GM23338 (cell line): ENCODE results near the gene DSG2. TPM values are rescaled to one million over a fixed set of nuclear protein-coding genes. Genes with fewer than 3 reads are reported as not detected.

Experiments used
- ATAC-seq: fragments of 200-7000 bp; cut with Tn5 transposase; 3 replicates; pipeline ENCODE4 v1.9.1; 2020
- DNase-seq: peaks from one replicate; pipeline ENCODE4 v3.0.0-alpha.2; 2015; ENCODE audit warnings: low spot score
- H2AFZ ChIP-seq: fragments of 200-600 bp; sonication (generic); 2 replicates; pipeline ENCODE4 v1.8.0; 2016; ENCODE audit warnings: antibody characterized with exemption, mild to moderate bottlenecking, moderate library complexity
- H3F3A ChIP-seq: fragments of 200-600 bp; sonication (generic); replicated peaks from 2 replicates; pipeline ENCODE4 v1.8.0; 2017; ENCODE audit warnings: antibody characterized with exemption, mixed run types, low read depth
- H3K27ac ChIP-seq: fragments of 200-600 bp; sonication (generic); 2 replicates; pipeline ENCODE4 v1.6.1; 2016; ENCODE audit warnings: low read depth
- H3K27me3 ChIP-seq: fragments of 200-600 bp; sonication (generic); 2 replicates; pipeline ENCODE4 v1.8.0; 2016; ENCODE audit warnings: mild to moderate bottlenecking, mixed run types, moderate library complexity; ENCODE audit not compliant: insufficient read depth
- H3K36me3 ChIP-seq: fragments of 200-600 bp; sonication (generic); 2 replicates; pipeline ENCODE4 v1.8.0; 2016; ENCODE audit warnings: mild to moderate bottlenecking; ENCODE audit not compliant: insufficient read depth
- H3K4me1 ChIP-seq: fragments of 200-600 bp; sonication (generic); 2 replicates; pipeline ENCODE4 v1.8.0; 2016; ENCODE audit warnings: mild to moderate bottlenecking, moderate library complexity; ENCODE audit not compliant: insufficient read depth
- H3K4me2 ChIP-seq: fragments of 200-600 bp; sonication (generic); 2 replicates; pipeline ENCODE4 v1.7.1; 2017; ENCODE audit warnings: mixed run types
- H3K4me3 ChIP-seq: fragments of 200-600 bp; sonication (generic); 2 replicates; pipeline ENCODE4 v1.6.1; 2016; ENCODE audit warnings: mixed run types
- H3K79me2 ChIP-seq: fragments of 200-600 bp; sonication (generic); replicated peaks from 2 replicates; pipeline ENCODE4 v1.8.0; 2017; ENCODE audit warnings: mild to moderate bottlenecking; ENCODE audit not compliant: insufficient read depth
- H3K9me2 ChIP-seq: fragments of 200-600 bp; sonication (generic); 2 replicates; pipeline ENCODE4 v1.8.0; 2017; ENCODE audit not compliant: insufficient read depth
- H4K20me1 ChIP-seq: fragments of 200-600 bp; sonication (generic); replicated peaks from 2 replicates; pipeline ENCODE4 v1.8.0; 2017; ENCODE audit warnings: mild to moderate bottlenecking; ENCODE audit not compliant: insufficient read depth
- H3K27ac Mint-ChIP-seq: 2 replicates; pipeline ENCODE4 v1.8.0; 2020; ENCODE audit warnings: inconsistent platforms, mild to moderate bottlenecking, moderate library complexity, mixed read lengths
- H3K27me3 Mint-ChIP-seq: 3 replicates; pipeline ENCODE4 v1.8.0; 2022; ENCODE audit warnings: low read depth, mild to moderate bottlenecking, moderate library complexity, mixed read lengths, inconsistent platforms; ENCODE audit not compliant: insufficient read depth, poor library complexity
- H3K36me3 Mint-ChIP-seq: 3 replicates; pipeline ENCODE4 v1.8.0; 2021; ENCODE audit warnings: low read depth, mild to moderate bottlenecking, inconsistent platforms, moderate library complexity, mixed read lengths
- H3K4me1 Mint-ChIP-seq: 3 replicates; pipeline ENCODE4 v1.8.0; 2020; ENCODE audit warnings: mild to moderate bottlenecking, inconsistent platforms, mixed read lengths
- H3K4me3 Mint-ChIP-seq: 3 replicates; pipeline ENCODE4 v1.8.0; 2021; ENCODE audit warnings: moderate library complexity, mild to moderate bottlenecking, inconsistent platforms, mixed read lengths
- H3K9me3 Mint-ChIP-seq: 3 replicates; pipeline ENCODE4 v1.8.0; 2020; ENCODE audit warnings: moderate library complexity, mild to moderate bottlenecking, inconsistent platforms, mixed read lengths
- CREB1 ChIP-seq: fragments of 250-450 bp; sonication (Bioruptor Pico); IDR thresholded peaks from 2 replicates; pipeline ENCODE4 v1.5.0; 2020; ENCODE audit warnings: low read depth, mild to moderate bottlenecking, moderate library complexity
- EZH2 ChIP-seq: fragments of 200-600 bp; sonication (generic); IDR thresholded peaks from one replicate; pipeline ENCODE4 v1.8.0; 2017; ENCODE audit warnings: antibody characterized with exemption, mild to moderate bottlenecking, low read depth; ENCODE audit not compliant: unreplicated experiment
- EZH2phosphoT487 ChIP-seq: fragments of 200-600 bp; sonication (generic); IDR thresholded peaks from one replicate; pipeline ENCODE4 v1.8.1; 2018; ENCODE audit warnings: antibody characterized with exemption; ENCODE audit not compliant: unreplicated experiment
- JUNB ChIP-seq: IDR thresholded peaks from one replicate; pipeline ENCODE4 v1.6.1; 2016; ENCODE audit warnings: antibody characterized with exemption; ENCODE audit not compliant: unreplicated experiment
- NANOG ChIP-seq: IDR thresholded peaks from 2 replicates; pipeline ENCODE4 v1.6.1; 2016; ENCODE audit warnings: antibody characterized with exemption, borderline replicate concordance
- POLR2AphosphoS5 ChIP-seq: IDR thresholded peaks from 2 replicates; pipeline ENCODE4 v1.6.1; 2016; ENCODE audit warnings: antibody characterized with exemption, low read depth
- REST ChIP-seq: IDR thresholded peaks from one replicate; pipeline ENCODE4 v1.6.1; 2018; ENCODE audit warnings: antibody characterized with exemption; ENCODE audit not compliant: unreplicated experiment
- STAT1 ChIP-seq: IDR thresholded peaks from one replicate; pipeline ENCODE4 v1.6.1; 2016; ENCODE audit warnings: antibody characterized with exemption; ENCODE audit not compliant: unreplicated experiment
- ZNF114 ChIP-seq: fragments of 250-450 bp; sonication (Bioruptor Pico); IDR thresholded peaks from 2 replicates; pipeline ENCODE4 v1.5.0; 2020; ENCODE audit warnings: mild to moderate bottlenecking, moderate library complexity
- ZNF331 ChIP-seq: fragments of 250-450 bp; sonication (Bioruptor Pico); IDR thresholded peaks from 2 replicates; pipeline ENCODE4 v1.5.0; 2020; ENCODE audit warnings: low read depth, mild to moderate bottlenecking, moderate library complexity
- ZNF462 ChIP-seq: fragments of 250-450 bp; sonication (Bioruptor Pico); IDR thresholded peaks from 2 replicates; pipeline ENCODE4 v1.5.0; 2020; ENCODE audit warnings: mild to moderate bottlenecking, moderate library complexity
- polyA plus RNA-seq: library from polyadenylated mRNA; unstranded; fragments of >200 nt; fragmentation: Nextera tagmentation; extraction: Ambion mirVana; gene quantifications from 2 replicates; pipeline ENCODE4 v1.2.1, GENCODE V29; 2016
- total RNA-seq: library from RNA; depleted of rRNA; stranded (reverse); fragments of >200 nt; shearing (Covaris generic); gene quantifications from 2 replicates; pipeline ENCODE4 v1.2.3, GENCODE V29; 2014
- TF ChIP-seq, protein P1 (sequence below), 2 experiments: fragments of 200-600 bp in 1 of 2; sonication (generic) in 1 of 2; conservative IDR thresholded peaks; 2 replicates each; pipeline versions ENCODE4 v1.5.1 to v1.6.1; 2016 to 2017; ENCODE audit warnings: antibody characterized with exemption in 2 of 2, low read depth in 2 of 2, mild to moderate bottlenecking in 2 of 2, moderate library complexity in 1 of 2

DSG2 gene
- total and polyA plus RNA-seq, 2 experiments from 2014 or later = 44.7 to 144 TPM

DNA sequence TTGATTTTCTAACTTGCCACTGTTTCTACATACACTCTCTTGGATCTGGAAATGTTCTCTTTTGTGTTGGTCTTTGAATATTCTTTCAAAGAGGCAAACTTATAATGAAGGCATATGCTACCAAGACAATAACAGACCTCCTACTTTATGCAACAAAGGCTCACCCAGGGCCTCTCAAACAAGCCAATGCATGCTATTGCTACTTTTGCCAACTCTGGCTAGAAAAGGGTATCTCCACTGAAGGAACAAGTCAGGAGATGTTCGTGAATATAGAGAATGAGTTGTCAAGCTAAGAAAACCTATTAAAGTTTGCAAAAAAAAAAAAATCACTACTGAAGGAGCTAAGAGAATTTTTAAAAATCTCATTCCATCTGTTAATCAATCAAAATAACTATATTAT, 15.9 kb upstream of the DSG2 start:
- Histone ChIP-seq H3F3A (no peaks in the 10 kb centered on the region), H3K4me1 (no peaks in the 10 kb centered on the region; the same call in 1 of the 2 replicates), H2AFZ (0 out of 2 replicates have a peak overlapping the region, but pooled peaks have one; percentile 28), H3K9me2 (no peaks in the 10 kb centered on the region), H3K4me2 (no peak overlapping the region), H3K36me3 (no peaks in the 10 kb centered on the region), H3K27ac (no peak overlapping the region), H3K4me3 (no peak overlapping the region), H3K27me3 (no peaks in the 10 kb centered on the region), H3K79me2 (no peaks in the 10 kb centered on the region), H4K20me1 (no peaks in the 10 kb centered on the region)
- ATAC-seq = no peak
- Mint-ChIP-seq H3K4me3 (no peak overlapping the region), H3K27me3 (no peaks in the 10 kb centered on the region), H3K9me3 (peaks cover 5% of the 10 kb centered on the region; the same call in 2 of the 3 replicates), H3K36me3 (peaks cover 4% of the 10 kb centered on the region; the same call in 1 of the 3 replicates), H3K27ac (no peak overlapping the region), H3K4me1 (peaks cover 4% of the 10 kb centered on the region; the same call in 2 of the 3 replicates)
- TF ChIP-seq JUNB (no peak), ZNF331 (no peak), POLR2AphosphoS5 (no peak), EZH2phosphoT487 (no peak), EZH2 (no peak), ZNF462 (CRISPR knock-in tag) (no peak), ZNF114 (CRISPR knock-in tag) (no peak), STAT1 (no peak), NANOG (no peak), REST (no peak), CREB1 (no peak)
- TF ChIP-seq, protein P1, sequence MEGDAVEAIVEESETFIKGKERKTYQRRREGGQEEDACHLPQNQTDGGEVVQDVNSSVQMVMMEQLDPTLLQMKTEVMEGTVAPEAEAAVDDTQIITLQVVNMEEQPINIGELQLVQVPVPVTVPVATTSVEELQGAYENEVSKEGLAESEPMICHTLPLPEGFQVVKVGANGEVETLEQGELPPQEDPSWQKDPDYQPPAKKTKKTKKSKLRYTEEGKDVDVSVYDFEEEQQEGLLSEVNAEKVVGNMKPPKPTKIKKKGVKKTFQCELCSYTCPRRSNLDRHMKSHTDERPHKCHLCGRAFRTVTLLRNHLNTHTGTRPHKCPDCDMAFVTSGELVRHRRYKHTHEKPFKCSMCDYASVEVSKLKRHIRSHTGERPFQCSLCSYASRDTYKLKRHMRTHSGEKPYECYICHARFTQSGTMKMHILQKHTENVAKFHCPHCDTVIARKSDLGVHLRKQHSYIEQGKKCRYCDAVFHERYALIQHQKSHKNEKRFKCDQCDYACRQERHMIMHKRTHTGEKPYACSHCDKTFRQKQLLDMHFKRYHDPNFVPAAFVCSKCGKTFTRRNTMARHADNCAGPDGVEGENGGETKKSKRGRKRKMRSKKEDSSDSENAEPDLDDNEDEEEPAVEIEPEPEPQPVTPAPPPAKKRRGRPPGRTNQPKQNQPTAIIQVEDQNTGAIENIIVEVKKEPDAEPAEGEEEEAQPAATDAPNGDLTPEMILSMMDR (conservative IDR thresholded peaks at IDR 0.05; ENCODE audit: low read depth in 2 of 2) = no peak
- DNase-seq = no peak
